Epithelial cell of proximal tubule (primary cell): ENCODE measurements around the gene TBCC. TPM values are rescaled to one million over a fixed set of nuclear protein-coding genes. Genes with fewer than 3 reads are reported as not detected.
"Not testable (repeated sequence)": the region's sequence is repeated elsewhere in the genome, so short reads cannot be mapped to it uniquely, and the experiment has no call there.

Source experiments
- DNase-seq: peaks from one replicate; pipeline ENCODE4 v3.0.0-alpha.2; 2011; ENCODE audit warnings: low read depth
- H3K4me3 ChIP-seq: 2 replicates; pipeline ENCODE4 v1.5.1; 2011; ENCODE audit warnings: low read depth, mild to moderate bottlenecking, low read length
- CTCF ChIP-seq: conservative IDR thresholded peaks from 2 replicates; pipeline ENCODE4 v1.5.1; 2012; ENCODE audit warnings: low read depth, mild to moderate bottlenecking, low read length
- total RNA-seq: library from RNA; depleted of rRNA; stranded (reverse); fragments of >200 nt; gene quantifications from 2 replicates; pipeline ENCODE4 v1.2.3, GENCODE V29; 2015

Gene TBCC
- total RNA-seq, 1 donor from 2014 or later, result 25.4 TPM

GRCh38 chr6:42707595-42707994 is 38.3 kb downstream of the TBCC start:
- H3K4me3 ChIP-seq, result no peak overlapping the region
- no peak for TF ChIP-seq CTCF
- DNase-seq, result no peak

GRCh38 chr6:42704937-42705374 is 40.9 kb downstream of the TBCC start:
- H3K4me3 ChIP-seq, result no peak overlapping the region
- no peak for DNase-seq
- no peak for TF ChIP-seq CTCF

- no peak for DNase-seq
- H3K4me3 ChIP-seq, result no peak overlapping the region
- TF ChIP-seq CTCF, result no peak
Observed at GRCh38 chr6:42704251-42704936, 41.5 kb downstream of the TBCC start.

GRCh38 chr6:42702786-42703185 is 43.1 kb downstream of the TBCC start:
- DNase-seq, H3K4me3 ChIP-seq: not testable (repeated sequence)

GRCh38 chr6:42702200-42702599 is 43.7 kb downstream of the TBCC start:
- DNase-seq, result no peak
- H3K4me3 ChIP-seq, result no peak overlapping the region
- no peak for TF ChIP-seq CTCF

GRCh38 chr6:42698217-42698616 is 47.7 kb downstream of the TBCC start:
- no peak for DNase-seq
- no peak for TF ChIP-seq CTCF
- H3K4me3 ChIP-seq, result no peak overlapping the region

- TF ChIP-seq CTCF, result no peak
- DNase-seq, result no peak
- H3K4me3 ChIP-seq, result no peak overlapping the region
Observed at GRCh38 chr6:42697268-42697655, 48.6 kb downstream of the TBCC start.
